Ramos (cell line): ENCODE results near the gene UGT1A3.
"Not testable (repeated sequence)": the region's sequence is repeated elsewhere in the genome, so short reads cannot be mapped to it uniquely, and the experiment has no call there.

Source experiments
- in situ Hi-C: fragments of 300-500 bp; cut with MboI; formaldehyde crosslinking; loops from one replicate; pipeline ENCODE4 v1.14.3; 2022; ENCODE audit warnings: low sequenced_read_pairs; ENCODE audit not compliant: unreplicated experiment

Gene UGT1A3

GRCh38 chr2:233706720-233707119 lies 22.1 kb upstream of the UGT1A3 start:
- in situ Hi-C loops = no loop called here

DNA sequence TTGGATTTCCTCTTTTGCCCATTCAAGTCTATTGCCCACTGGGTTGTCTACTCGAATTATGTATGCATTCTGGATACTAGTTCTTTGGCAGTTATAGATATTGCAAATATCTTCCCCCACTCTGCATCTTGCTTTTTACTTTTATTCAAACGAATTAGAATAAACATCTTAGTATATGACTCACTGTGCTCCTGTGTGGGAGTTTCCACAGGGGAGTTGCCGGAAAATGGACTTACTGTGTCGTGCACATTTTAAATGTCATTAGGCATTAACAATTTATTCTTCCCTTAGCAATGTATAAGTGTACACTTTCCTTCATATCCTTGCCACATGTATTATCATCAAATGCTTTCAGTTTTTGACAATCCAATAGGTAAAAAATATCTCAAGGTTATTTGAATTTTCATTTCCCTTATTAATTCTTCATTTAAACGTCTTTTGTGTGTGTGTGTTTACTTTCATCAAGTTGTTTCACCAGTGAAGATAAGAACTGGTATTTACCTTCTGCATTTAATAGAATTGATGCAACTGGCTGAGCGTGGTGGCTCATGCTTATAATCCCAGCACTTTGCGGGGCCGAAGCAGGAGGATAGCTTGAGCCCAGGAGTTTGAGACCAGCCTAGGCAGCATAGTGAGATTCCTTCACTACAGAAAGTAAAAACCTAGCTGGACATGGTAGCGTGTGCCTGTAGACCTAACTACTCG lies 20.8 kb upstream of the UGT1A3 start:
- in situ Hi-C loops = no loop called here

GRCh38 chr2:233708942-233709341 lies 19.9 kb upstream of the UGT1A3 start:
- in situ Hi-C loops = no loop called here

- in situ Hi-C loops = no loop called here
Observed at GRCh38 chr2:233711312-233712008, 17.4 kb upstream of the UGT1A3 start.

- in situ Hi-C loops = no loop called here
Observed at GRCh38 chr2:233712611-233713261, 16.1 kb upstream of the UGT1A3 start, which contains the start of gene UGT1A5. TSS of gene UGT1A5 (plus strand) at chr2:233712907. CDS start at chr2:233712992, 85 bp downstream.

- in situ Hi-C loops = no loop called here
Observed at GRCh38 chr2:233713262-233713615, 15.6 kb upstream of the UGT1A3 start.

- in situ Hi-C loops = no loop called here
Observed at GRCh38 chr2:233714121-233714520, 14.7 kb upstream of the UGT1A3 start.

GRCh38 chr2:233718552-233718951 lies 10.3 kb upstream of the UGT1A3 start, which contains the start of gene UGT1A4:
TSS of gene UGT1A4 (plus strand) at chr2:233718736. CDS start at chr2:233718821, 85 bp downstream.
- in situ Hi-C loops = no loop called here

DNA sequence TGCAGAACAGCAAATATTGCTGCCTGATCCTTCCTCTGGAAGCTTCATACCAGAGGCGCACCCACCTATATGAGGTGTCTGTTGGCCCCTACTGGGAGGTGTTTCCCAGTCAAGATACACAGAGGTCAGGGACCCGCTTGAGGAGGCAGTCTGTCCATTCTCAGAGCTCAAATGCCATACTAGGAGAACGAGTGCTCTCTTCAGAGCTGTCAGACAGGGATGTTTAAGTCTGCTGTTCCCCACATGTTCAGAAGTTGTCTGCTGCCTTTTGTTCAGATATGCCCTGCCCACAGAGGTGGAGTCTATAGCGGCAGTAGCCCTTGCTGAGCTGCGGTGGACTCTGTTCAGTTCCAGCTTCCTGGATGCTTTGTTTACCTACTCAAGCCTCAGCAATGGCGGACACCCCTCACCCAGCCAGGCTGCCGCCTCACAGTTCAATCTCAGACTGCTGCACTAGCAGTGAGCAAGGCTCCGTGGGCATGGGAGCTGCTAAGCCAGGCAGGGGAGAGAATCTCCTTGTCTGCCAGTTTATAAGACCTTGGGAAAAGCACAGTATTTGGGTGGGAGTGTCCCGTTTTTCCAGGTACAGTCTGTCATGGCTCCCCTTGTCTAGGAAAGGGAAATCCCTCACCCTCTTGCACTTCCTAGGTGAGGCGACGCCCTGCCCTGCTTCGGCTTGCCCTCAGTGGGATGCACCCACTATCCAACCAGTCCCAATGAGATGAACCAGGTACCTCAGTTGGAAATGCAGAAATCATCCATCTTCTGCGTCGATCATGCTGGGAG lies 8.2 kb downstream of the UGT1A3 start:
- in situ Hi-C loops = not testable (repeated sequence)

DNA sequence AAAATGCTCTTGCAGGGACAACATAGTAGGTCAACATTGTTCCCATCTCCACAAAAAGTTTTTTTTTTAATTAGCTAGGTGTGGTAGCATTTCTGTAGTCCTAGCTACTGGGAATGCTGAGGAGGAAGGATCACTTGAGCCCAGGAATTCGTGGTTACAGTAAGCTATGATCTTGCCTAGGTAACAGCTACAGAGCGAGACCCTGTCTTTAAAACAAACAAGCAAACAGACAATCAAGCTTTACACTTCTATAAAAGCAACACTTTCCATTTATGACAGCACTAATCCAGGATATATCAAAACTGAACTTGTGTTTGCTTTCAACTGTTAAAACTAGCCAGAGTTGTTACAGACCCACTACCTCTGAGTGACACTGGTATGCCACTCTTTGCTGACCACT lies 12.0 kb downstream of the UGT1A3 start:
- in situ Hi-C loops = no loop called here

GRCh38 chr2:233743464-233744259 lies 14.8 kb downstream of the UGT1A3 start:
- in situ Hi-C loops = no loop called here

GRCh38 chr2:233745073-233745755 lies 16.4 kb downstream of the UGT1A3 start:
- in situ Hi-C loops = no loop called here

- in situ Hi-C loops = not testable (repeated sequence)
Observed at GRCh38 chr2:233745838-233746237, 17.0 kb downstream of the UGT1A3 start.

GRCh38 chr2:233746475-233747282 lies 17.8 kb downstream of the UGT1A3 start:
- in situ Hi-C loops = no loop called here

DNA sequence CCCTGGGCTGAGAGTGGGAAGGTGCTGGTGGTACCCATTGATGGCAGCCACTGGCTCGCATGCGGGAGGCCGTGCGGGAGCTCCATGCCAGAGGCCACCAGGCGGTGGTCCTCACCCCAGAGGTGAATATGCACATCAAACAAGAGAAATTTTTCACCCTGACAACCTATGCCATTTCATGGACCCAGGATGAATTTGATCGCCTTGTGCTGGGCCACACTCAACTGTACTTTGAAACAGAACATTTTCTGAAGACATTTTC lies 18.4 kb downstream of the UGT1A3 start:
- in situ Hi-C loops = no loop called here

- in situ Hi-C loops = not testable (repeated sequence)
Observed at GRCh38 chr2:233750689-233751088, 21.8 kb downstream of the UGT1A3 start.

DNA sequence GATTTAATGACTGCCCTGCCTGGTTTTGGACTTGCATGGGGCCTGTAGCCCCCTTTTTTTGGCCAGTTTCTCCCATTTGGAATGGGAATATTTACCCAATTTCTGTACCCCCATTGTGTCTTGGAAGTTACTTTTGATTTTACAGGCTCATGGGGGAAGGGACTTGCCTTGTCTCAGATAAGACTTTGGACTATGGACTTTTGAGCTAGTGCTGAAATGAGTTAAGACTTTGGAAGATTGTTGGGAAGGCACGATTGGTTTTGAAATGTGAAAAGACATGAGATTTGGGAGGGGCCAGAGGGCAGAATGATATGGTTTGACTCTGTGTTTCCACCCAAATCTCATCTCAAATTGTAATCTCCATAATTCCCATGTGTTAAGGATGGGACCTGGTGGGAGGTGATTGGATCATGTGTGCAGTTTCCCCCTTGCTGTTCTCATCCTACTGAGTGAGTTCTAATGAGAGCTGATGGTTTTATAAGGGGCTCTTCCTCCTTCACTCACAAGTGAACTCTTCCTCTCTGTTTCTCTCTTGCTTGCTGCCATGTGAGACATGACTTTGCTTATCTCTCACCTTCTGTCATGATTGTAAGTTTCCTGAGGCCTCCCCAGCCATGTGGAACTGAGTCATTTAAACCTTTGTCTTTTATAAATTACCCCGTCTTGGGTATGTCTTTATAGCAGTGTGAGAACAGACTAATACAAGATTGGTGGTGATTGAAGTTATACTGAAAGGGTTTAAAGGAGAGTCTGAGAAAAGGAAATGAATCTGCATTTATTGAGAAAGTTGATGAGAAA lies 22.6 kb downstream of the UGT1A3 start:
- in situ Hi-C loops = not testable (repeated sequence)
